GM18868 (cell line): ENCODE data around the gene SETDB2.

ENCODE experiments used
- ATAC-seq: cut with Tn5 transposase; IDR thresholded peaks from one replicate; pipeline ENCODE4 v1.9.1; 2021; ENCODE audit warnings: mild to moderate bottlenecking, moderate library complexity; ENCODE audit not compliant: unreplicated experiment

SETDB2 gene

DNA sequence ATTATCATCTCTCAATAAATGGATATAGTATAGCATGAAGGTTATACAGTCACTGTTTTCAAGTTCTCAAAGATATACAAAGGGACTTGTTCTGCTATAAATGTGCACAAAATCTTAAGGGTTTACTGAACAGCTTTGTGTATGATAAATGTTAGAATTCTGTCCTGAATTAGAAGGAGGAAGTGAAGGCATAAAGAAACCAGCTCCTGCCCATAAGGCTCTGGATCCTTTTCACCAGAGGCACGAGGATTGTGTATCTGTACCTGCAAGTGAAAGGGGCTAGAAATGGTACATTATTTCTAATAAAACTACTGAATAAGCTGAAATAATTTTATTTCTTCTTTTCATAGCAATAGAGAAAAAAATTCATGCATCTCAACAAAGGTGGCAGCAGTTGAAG, 84.1 kb downstream of the SETDB2 start:
- no peak for ATAC-seq

DNA sequence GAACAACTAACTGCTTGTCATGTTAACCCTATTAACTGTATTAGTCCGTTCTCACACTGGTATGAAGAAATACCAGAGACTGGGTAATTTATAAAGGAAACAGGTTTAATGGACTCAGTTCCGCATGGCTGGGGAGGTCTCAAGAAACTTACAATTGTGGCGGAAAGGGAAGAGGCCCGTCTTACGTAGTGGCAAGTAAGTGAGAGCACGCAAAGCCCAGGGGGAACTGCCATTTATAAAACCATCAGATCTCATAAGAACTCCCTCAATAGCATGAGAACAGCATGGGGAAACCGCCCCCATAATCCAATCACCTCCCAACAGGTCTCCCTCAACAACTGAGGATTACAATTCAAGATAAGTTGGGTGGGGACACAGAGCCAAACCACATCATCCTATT, 86.4 kb downstream of the SETDB2 start:
- peak; percentile 81 for ATAC-seq

DNA sequence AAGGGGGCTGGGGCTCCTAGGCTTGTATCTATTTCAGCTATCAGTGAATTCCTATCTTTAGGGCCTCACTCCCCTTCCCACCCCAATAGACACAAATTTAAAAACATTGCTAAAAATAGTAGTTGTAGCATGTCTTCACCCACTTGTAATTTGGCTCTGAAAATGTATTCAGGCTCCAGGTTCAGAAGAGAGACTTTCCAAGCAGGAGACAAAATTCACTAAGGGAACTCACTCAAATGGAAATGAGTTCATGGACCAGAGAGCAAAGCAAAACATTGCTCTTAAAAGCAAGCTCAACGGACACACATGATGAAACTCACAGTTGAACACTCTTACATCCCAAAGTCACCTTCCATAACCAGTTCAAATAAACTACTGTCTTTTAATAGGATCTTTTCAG, 88.5 kb downstream of the SETDB2 start:
- no peak for ATAC-seq

DNA sequence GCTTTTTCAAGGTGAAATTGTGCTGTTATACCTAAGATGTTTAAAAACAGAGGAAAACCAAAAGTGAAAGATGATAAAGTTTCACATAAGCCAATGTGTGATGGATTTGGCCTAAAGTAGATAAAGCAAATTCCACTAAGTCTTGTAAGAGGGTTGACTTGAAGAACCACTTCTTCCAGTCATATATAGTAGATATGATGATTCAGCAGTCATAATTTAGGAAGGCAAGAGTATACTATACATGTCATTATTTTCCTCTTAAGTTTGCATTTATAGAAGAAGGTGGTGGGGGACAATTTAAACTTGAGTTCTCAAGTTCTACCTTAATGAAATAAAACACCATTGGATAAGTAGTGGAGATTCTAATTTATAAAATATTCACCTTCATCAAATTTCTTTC, 88.9 kb downstream of the SETDB2 start:
- no peak for ATAC-seq

DNA sequence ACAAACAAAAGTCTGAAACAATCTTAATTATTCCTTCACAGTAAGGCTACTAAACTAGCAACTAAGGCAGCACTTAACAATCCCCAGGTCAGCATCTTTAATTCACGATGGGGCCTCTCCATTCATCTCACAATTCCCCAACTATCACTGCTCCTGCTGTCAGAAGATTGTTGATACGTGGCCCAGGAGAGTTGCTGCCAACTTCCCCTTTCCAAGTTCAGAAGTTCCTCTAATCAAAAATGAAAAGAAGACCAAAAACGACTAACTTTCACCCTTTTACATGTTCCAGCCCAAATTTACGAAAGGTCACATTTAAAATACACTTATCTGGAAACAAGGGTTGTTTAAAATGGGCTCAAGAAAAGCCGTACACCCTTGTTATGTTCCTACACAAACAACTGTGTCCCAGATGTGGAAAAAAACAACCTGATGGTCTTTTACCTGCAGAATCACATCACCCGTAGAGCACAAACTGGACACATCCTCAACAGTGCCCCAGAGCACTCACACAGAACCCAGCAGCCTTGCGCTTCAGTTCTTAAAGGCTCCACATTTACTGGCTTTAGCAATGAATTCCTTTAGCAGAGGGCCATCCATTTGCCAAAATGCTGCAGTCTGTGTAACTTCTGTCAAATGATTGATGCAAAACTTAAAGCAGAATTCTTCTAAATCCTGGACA, 89.7 kb downstream of the SETDB2 start:
- ATAC-seq, result no peak

DNA sequence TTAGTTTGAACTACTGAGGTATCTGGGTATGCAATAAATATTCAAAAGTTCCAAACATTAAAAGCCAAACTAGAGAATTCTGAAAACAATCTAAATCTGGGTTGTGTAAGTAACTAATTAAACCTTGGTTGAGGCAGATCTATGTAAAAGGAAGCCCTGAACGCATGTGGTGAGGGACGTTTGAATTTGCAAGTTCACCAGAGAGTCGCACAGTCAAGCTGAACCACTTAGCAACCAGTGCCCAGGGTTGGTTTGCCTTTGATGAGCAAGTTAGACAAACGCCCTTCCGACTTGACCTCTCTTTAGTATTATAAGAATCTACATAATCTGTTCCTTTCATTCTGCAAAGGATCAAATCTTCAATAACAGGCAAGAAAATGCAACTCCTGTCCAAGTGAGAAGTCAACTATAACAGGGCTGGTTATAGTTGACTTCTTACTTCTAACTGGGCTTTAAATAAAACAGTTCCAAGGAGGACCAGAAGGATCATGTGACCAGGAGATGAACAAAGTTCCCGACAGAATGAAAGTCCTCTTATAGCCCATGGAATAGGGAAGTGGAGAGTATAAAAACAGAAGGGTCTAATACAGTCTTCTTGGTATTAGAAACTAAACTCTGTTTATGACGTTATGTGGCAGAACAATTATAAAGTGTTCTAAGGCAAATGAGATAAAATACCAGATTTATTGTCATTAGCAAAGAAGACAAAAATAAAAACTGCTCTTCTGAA, 92.2 kb downstream of the SETDB2 start:
- no peak for ATAC-seq

DNA sequence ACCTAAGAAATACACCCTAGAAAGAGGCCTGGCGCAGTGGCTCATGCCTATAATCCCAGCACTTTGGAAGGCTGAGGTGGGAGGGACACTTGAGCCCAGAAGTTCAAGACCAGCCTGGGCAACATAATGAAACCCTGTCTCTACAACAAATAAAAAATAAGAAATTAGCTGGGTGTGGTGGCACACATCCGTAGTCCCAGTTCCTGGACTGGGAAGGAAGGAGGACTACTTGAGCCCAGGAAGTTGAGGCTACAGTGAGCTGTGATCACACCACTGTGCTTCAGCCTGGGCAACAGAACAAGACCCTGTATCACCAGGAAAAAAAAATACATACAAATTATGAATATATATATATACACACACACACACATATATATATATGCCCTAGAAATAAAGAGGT, 94.3 kb downstream of the SETDB2 start:
- ATAC-seq, result no peak

DNA sequence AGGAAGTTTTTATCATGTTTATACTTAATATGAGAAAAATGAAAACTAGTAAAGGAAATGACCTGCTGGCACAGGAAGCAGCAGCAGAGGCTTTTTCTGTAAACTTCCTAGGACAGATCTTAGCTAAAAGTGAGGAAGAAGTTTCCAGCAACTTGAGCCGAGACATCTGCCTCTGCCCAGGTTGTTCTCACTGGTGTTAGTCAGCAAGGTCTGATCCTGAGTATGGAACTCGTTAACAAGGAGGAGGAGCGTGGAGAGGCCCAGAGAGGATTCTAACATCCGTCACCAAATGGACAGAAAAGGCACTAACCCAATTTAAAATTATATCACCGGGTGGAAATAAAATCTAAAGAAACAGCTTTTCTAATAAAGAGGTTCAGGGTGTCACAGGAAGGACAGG, 95.2 kb downstream of the SETDB2 start:
- ATAC-seq, result no peak

DNA sequence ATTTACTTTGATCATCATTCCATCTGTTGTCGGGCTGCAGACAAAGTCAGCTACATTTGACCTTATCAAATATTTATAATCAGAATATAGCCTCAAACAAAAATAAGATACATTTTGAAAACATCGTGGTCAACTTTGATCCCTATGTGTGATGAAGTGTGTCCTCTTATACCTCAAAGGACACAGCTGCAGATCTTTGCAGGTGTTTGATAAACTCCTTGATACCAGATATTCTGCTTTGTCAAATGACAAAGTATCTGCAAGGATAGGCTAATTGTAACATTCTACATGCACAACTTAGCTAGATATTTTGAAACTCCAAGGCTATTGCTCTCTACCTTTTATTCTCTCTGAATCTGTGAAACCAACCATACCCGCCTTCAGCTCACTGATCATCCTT, 95.7 kb downstream of the SETDB2 start:
- no peak for ATAC-seq

DNA sequence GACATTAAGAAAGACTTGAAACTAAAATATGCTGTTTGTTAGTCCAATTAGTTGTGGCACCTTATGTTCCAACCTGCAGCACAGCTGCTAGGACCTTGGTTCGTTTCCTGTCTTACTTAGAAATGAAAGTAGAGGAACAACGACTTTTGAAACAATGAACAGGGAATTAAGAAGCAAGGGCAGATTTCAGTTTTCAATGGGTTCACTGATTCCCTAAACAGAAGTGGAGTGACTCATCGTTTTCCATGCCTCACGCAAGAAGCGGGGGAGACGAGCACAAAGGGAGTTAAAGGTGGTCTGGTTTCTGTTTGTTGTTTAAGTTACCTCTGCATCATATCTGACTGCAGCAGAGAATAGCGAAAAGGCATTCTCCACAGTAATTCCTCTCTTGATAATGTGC, 96.5 kb downstream of the SETDB2 start:
- no peak for ATAC-seq

DNA sequence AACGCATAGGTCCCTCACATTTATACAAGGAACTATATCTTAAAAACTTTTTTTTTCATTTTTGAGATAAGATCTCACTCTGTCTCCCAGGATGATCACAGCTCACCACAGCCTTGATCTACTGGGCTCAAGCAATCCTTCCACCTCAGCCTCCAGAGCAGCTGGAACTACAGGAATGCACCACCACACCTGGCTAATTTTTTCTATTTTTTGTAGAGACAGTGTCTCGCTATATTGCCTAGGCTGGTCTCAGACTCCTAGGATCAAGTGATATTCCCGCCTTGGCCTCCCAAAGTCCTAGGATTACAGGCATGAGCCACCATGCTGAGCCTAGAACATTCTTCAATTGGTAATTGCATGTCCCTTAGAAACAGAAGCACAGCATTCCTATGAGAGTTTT, 99.6 kb downstream of the SETDB2 start:
- no peak for ATAC-seq
